GM21381 (cell line): ENCODE measurements around the gene ZNF160.

ENCODE experiments used
- ATAC-seq: cut with Tn5 transposase; IDR thresholded peaks from one replicate; pipeline ENCODE4 v1.9.1; 2021; ENCODE audit warnings: mild to moderate bottlenecking, moderate library complexity; ENCODE audit not compliant: unreplicated experiment

Gene ZNF160

DNA sequence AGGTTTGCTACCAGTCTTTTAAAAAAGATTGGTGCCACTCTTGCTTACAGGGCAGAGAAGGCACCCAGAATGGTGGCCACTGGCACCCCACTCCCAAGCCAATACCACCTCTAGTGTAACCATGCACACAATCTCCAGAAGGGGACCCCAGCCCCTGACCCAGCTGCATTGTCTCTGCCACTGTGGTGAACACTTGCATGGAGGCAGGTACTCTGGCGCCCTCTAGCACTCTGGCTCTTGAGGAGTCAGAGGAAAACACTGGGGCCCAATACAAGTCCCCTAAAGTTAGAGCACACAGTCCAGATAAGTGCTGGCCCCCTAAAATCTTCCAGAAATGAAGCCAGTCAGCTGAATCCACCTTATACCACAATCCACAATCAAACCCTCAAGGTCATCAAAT is 83.5 kb downstream of the ZNF160 start:
- ATAC-seq = no peak
